HFFc6 (cell line): ENCODE measurements around the gene MRPL34. TPM values are rescaled to one million over a fixed set of nuclear protein-coding genes. Genes with fewer than 3 reads are reported as not detected.

Experiments
- DNase-seq: peaks from one replicate; pipeline ENCODE4 v3.0.0-alpha.2; 2018
- H3K27ac Mint-ChIP-seq: 2 replicates; pipeline ENCODE4 v1.8.0; 2020; ENCODE audit warnings: mild to moderate bottlenecking, mixed read lengths
- H3K27me3 Mint-ChIP-seq: 2 replicates; pipeline ENCODE4 v1.8.0; 2021; ENCODE audit warnings: mild to moderate bottlenecking, moderate library complexity, mixed read lengths; ENCODE audit not compliant: insufficient read depth
- H3K36me3 Mint-ChIP-seq: 2 replicates; pipeline ENCODE4 v1.8.0; 2021; ENCODE audit warnings: low read depth, mixed read lengths
- H3K4me1 Mint-ChIP-seq: 2 replicates; pipeline ENCODE4 v1.8.0; 2020; ENCODE audit warnings: low read depth, mixed read lengths
- H3K4me3 Mint-ChIP-seq: 2 replicates; pipeline ENCODE4 v1.8.0; 2020; ENCODE audit warnings: mild to moderate bottlenecking, moderate library complexity, mixed read lengths
- H3K9me3 Mint-ChIP-seq: 2 replicates; pipeline ENCODE4 v1.8.0; 2020; ENCODE audit warnings: mild to moderate bottlenecking, mixed read lengths
- total RNA-seq, 6 experiments: library from RNA; stranded (reverse); fragmentation: NEBNext Ultra II Directional; extraction: Animal tissue kit (Norgen Biotek cat#: 25700); gene quantifications; 2 replicates in 1 of 6; 3 replicates in 5 of 6; pipeline ENCODE4 v1.2.3, GENCODE V29; 2021
- TF ChIP-seq, protein P1 (sequence below): fragments of 200-600 bp; sonication (generic); IDR thresholded peaks from 2 replicates; pipeline ENCODE4 v1.5.0; 2021; ENCODE audit warnings: antibody characterized with exemption, mild to moderate bottlenecking

MRPL34 gene
- total RNA-seq, 6 experiments from 2014 or later = 43.1 to 56.7 (median 50.4) TPM

GRCh38 chr19:17340302-17340870 lies 34.7 kb downstream of the MRPL34 start:
- DNase-seq = no peak
- TF ChIP-seq, protein P1, sequence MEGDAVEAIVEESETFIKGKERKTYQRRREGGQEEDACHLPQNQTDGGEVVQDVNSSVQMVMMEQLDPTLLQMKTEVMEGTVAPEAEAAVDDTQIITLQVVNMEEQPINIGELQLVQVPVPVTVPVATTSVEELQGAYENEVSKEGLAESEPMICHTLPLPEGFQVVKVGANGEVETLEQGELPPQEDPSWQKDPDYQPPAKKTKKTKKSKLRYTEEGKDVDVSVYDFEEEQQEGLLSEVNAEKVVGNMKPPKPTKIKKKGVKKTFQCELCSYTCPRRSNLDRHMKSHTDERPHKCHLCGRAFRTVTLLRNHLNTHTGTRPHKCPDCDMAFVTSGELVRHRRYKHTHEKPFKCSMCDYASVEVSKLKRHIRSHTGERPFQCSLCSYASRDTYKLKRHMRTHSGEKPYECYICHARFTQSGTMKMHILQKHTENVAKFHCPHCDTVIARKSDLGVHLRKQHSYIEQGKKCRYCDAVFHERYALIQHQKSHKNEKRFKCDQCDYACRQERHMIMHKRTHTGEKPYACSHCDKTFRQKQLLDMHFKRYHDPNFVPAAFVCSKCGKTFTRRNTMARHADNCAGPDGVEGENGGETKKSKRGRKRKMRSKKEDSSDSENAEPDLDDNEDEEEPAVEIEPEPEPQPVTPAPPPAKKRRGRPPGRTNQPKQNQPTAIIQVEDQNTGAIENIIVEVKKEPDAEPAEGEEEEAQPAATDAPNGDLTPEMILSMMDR = no peak
- no peaks in the 10 kb centered on the region for H3K27me3 Mint-ChIP-seq
- no peaks in the 10 kb centered on the region for H3K9me3 Mint-ChIP-seq
- 0 out of 2 replicates have a peak, but pooled peaks cover under 1% of the 10 kb centered on the region for H3K4me1 Mint-ChIP-seq
- no peak overlapping the region for H3K27ac Mint-ChIP-seq
- H3K4me3 Mint-ChIP-seq = no peak overlapping the region
- H3K36me3 Mint-ChIP-seq = no peaks in the 10 kb centered on the region

- H3K9me3 Mint-ChIP-seq = no peaks in the 10 kb centered on the region
- no peak for DNase-seq
- TF ChIP-seq, protein P1 = no peak; the same call in 1 of the 2 replicates
- H3K4me1 Mint-ChIP-seq = no peaks in the 10 kb centered on the region
- H3K4me3 Mint-ChIP-seq = no peak overlapping the region
- H3K36me3 Mint-ChIP-seq = no peaks in the 10 kb centered on the region
- no peak overlapping the region for H3K27ac Mint-ChIP-seq
- H3K27me3 Mint-ChIP-seq = no peaks in the 10 kb centered on the region
These were observed 35.2 kb downstream of the MRPL34 start for GRCh38 chr19:17340871-17341357.

GRCh38 chr19:17341386-17341785 lies 35.7 kb downstream of the MRPL34 start:
- H3K27ac Mint-ChIP-seq = no peak overlapping the region
- no peaks in the 10 kb centered on the region; the same call in 1 of the 2 replicates for H3K27me3 Mint-ChIP-seq
- no peaks in the 10 kb centered on the region for H3K36me3 Mint-ChIP-seq

DNA sequence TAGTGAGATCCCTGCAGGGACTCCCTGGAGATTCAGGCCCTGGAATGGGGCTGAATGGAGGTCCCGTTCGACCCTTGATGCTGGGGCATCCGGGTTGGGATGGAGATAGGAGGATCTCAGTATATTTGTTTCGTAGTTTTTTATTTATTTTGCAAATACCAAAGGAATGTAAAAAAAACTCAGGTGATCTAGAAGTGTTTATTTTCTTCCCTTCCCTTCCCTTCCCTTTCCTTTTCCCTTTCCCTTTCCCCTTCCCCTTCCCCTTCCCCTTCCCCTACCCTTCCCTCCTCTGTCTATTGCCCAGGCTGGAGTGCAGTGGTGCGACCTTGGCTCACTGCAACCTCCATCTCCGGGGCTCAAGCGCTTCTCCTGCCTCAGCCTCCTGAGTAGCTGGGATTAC lies 36.2 kb downstream of the MRPL34 start:
- Mint-ChIP-seq H3K4me1 (no peaks in the 10 kb centered on the region), H3K9me3 (no peaks in the 10 kb centered on the region), H3K27ac (no peak overlapping the region), H3K27me3 (no peaks in the 10 kb centered on the region; the same call in 1 of the 2 replicates), H3K4me3 (no peak overlapping the region), H3K36me3 (no peaks in the 10 kb centered on the region)
- no peak for DNase-seq
- TF ChIP-seq, protein P1 = no peak

More at GRCh38 chr19:17341386-17341785, 35.7 kb downstream of the MRPL34 start:
- TF ChIP-seq, protein P1 = no peak
- no peak for DNase-seq
- H3K4me1 Mint-ChIP-seq = no peaks in the 10 kb centered on the region
- no peak overlapping the region for H3K4me3 Mint-ChIP-seq
- H3K9me3 Mint-ChIP-seq = no peaks in the 10 kb centered on the region

DNA sequence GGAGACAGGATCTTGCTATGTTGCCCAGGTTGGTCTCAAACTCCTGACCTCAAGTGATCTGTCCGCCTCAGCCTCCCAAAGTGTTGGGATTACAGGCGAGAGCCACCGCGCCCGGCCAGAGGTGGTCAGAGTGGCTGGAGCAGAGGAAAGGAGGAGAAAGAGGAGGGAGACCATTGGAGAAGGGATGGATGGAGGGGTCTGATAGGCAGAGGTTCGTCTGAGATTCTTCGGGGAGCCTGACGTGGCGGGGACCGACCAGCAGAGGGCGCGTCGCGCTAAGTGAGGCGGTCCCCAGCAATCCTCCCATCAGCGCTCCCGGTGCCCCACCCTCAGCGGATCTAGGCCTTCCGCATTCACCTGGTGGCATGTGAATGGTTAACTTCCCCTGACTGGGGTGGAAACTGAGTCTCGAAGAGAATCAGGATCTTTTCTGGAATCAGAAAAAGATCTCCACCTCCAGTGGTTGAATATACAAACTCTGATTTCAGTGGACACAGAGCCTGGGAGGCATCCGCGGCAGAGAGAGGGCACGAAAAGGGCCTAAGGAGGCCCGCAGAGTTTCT lies 40.5 kb downstream of the MRPL34 start:
- TF ChIP-seq, protein P1 = peak; percentile 97
- no peak overlapping the region for H3K4me3 Mint-ChIP-seq
- no peaks in the 10 kb centered on the region for H3K36me3 Mint-ChIP-seq
- peaks cover 3% of the 10 kb centered on the region for H3K27me3 Mint-ChIP-seq
- peak; percentile 38 for DNase-seq
- no peaks in the 10 kb centered on the region for H3K9me3 Mint-ChIP-seq
- peaks cover 13% of the 10 kb centered on the region for H3K4me1 Mint-ChIP-seq
- 0 out of 2 replicates have a peak overlapping the region, but pooled peaks have one; percentile 20 for H3K27ac Mint-ChIP-seq
